ENCODE measurements around the gene PARD3B. TPM values are rescaled to one million over a fixed set of nuclear protein-coding genes. Genes with fewer than 3 reads are reported as not detected.

Gene PARD3B
- total RNA-seq, 2 donors from 2014 or later: 15.0 to 17.8 TPM

GRCh38 chr2:205352094-205352493 lies 806.8 kb downstream of the PARD3B start:
- Histone ChIP-seq H3K4me1 (no peaks in the 10 kb centered on the region), H3K4me3 (no peak overlapping the region), H3K9me3 (no peaks in the 10 kb centered on the region), H3K36me3 (replicated peaks in 1 of 2; ENCODE audit: insufficient read depth in 1 of 2, low read depth in 2 of 2) (no peaks in the 10 kb centered on the region), H3K27ac (no peak overlapping the region), H3K27me3 (no peaks in the 10 kb centered on the region)
- ATAC-seq: no peak
- 83 to 86% methylated on average over 3 of the region's 3 CpGs for WGBS, 2 donors
- intact Hi-C loops (cut with DNase I): no loop called here
- TF ChIP-seq CTCF (IDR thresholded peaks at IDR 0.05) (no peak), POLR2A (IDR thresholded peaks at IDR 0.05) (no peak)
- no peak for DNase-seq

- TF ChIP-seq POLR2A (IDR thresholded peaks at IDR 0.05) (no peak), CTCF (IDR thresholded peaks at IDR 0.05) (no peak)
- no peak for ATAC-seq
- DNase-seq: no peak
- 88 to 93% methylated on average over 3 of the region's 3 CpGs for WGBS, 2 donors
- Histone ChIP-seq H3K27ac (no peak overlapping the region), H3K36me3 (replicated peaks in 1 of 2; ENCODE audit: insufficient read depth in 1 of 2, low read depth in 2 of 2) (no peaks in the 10 kb centered on the region), H3K9me3 (no peaks in the 10 kb centered on the region), H3K4me1 (no peaks in the 10 kb centered on the region), H3K4me3 (no peak overlapping the region), H3K27me3 (no peaks in the 10 kb centered on the region)
- intact Hi-C loops (cut with DNase I): no loop called here
Measured at GRCh38 chr2:205352593-205352992, 807.3 kb downstream of the PARD3B start.

GRCh38 chr2:205357732-205358131 lies 812.5 kb downstream of the PARD3B start:
- Histone ChIP-seq H3K27ac (no peak overlapping the region), H3K27me3 (no peaks in the 10 kb centered on the region), H3K4me1 (no peaks in the 10 kb centered on the region), H3K4me3 (no peak overlapping the region), H3K9me3 (no peaks in the 10 kb centered on the region), H3K36me3 (replicated peaks in 1 of 2; ENCODE audit: insufficient read depth in 1 of 2, low read depth in 2 of 2) (no peaks in the 10 kb centered on the region)
- no peak for TF ChIP-seq CTCF (IDR thresholded peaks at IDR 0.05)
- TF ChIP-seq POLR2A (IDR thresholded peaks at IDR 0.05): no peak
- ATAC-seq (no peak), DNase-seq (no peak)
- WGBS, 2 donors: 50 to 57% methylated on average over 2 of the region's 2 CpGs
- intact Hi-C loops (cut with DNase I): no loop called here

DNA sequence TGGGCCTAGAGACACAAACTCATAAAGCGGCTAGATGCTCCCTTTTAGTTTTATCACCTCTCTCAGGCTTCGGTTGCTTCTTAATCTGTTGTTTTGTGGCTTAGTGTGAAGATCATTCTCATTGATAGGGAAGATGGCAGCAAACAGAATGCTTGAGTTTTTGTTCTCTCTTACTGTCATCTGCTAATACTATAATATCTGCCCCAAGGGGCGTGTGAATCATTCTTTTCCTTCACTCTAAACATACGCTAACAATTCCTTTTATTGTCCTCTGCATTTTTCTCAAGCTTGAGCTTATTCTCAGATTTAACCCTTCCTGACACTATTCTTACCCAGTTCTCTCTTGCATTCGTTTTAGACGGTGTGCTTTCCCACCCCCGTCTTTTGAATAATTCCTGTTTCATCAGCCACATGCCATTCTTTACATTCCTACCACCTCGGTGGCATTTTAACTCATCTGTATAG lies 813.1 kb downstream of the PARD3B start:
- Histone ChIP-seq H3K4me3 (no peak overlapping the region), H3K36me3 (replicated peaks in 1 of 2; ENCODE audit: insufficient read depth in 1 of 2, low read depth in 2 of 2) (no peaks in the 10 kb centered on the region), H3K27ac (no peak overlapping the region), H3K9me3 (no peaks in the 10 kb centered on the region), H3K27me3 (no peaks in the 10 kb centered on the region), H3K4me1 (no peaks in the 10 kb centered on the region)
- TF ChIP-seq POLR2A (IDR thresholded peaks at IDR 0.05) (no peak), CTCF (IDR thresholded peaks at IDR 0.05) (no peak)
- no peak for ATAC-seq
- intact Hi-C loops (cut with DNase I): no loop called here
- 71% methylated on average over 8 of the region's 8 CpGs for WGBS, 2 donors
- DNase-seq: no peak

- H3K36me3 ChIP-seq (replicated peaks in 1 of 2; ENCODE audit: insufficient read depth in 1 of 2, low read depth in 2 of 2): no peaks in the 10 kb centered on the region
- TF ChIP-seq POLR2A (IDR thresholded peaks at IDR 0.05) (no peak), CTCF (IDR thresholded peaks at IDR 0.05) (no peak)
- H3K27me3 ChIP-seq: no peaks in the 10 kb centered on the region
- H3K4me3 ChIP-seq: no peak overlapping the region
- DNase-seq (no peak), ATAC-seq (no peak)
- WGBS, 2 donors: 81 to 89% methylated on average over 3 of the region's 3 CpGs
- intact Hi-C loops (cut with DNase I): no loop called here
- H3K27ac ChIP-seq: no peak overlapping the region
- no peaks in the 10 kb centered on the region for H3K4me1 ChIP-seq
- no peaks in the 10 kb centered on the region for H3K9me3 ChIP-seq
Measured at GRCh38 chr2:205361272-205361671, 816.0 kb downstream of the PARD3B start.
